Ovary (tissue), 3 donors: ENCODE results near the gene ZBTB8A.
"Not testable (repeated sequence)": the region's sequence is repeated elsewhere in the genome, so short reads cannot be mapped to it uniquely, and the experiment has no call there.

ENCODE experiments used
- POLR2A ChIP-seq: fragments of 450-650 bp; IDR thresholded peaks from one replicate; pipeline ENCODE4 v1.6.1; 2017; ENCODE audit warnings: antibody characterized with exemption, mild to moderate bottlenecking, moderate library complexity
- TF ChIP-seq, protein P1 (sequence below), 3 donors: fragments of 450-650 bp in 2 of 3; fragments of 200-600 bp in 1 of 3; IDR thresholded peaks; one replicate each; pipeline versions ENCODE4 v1.5.1 to v1.8.0; 2016 to 2022; ENCODE audit warnings: antibody characterized with exemption in 3 of 3, mild to moderate bottlenecking in 1 of 3
- donor health status: DM: no; HTN: no; CAD: no.

DNA sequence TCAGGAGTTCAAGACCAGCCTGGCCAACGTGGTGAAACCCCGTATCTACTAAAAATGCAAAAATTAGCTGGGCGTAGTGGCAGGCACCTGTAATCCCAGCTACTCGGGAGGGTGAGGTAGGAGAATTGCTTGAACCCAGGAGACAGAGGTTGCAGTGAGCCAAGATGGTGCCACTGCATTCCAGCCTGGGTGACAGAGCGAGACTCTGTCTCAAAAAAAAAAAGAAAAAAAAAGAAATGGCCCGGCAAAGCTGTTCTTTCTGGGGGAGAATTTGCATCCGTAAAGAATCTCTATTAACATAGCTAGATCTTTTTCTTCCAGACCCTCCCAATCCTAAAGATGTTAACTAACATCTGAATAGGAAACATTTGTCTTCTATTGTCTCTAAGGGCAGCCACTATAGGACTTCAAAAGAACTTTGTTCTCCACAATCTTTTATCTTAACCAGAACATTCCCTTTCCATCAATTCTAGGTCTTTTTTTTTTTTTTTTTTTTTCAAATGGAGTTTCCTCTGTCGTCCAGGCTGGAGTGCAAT is 103.1 kb downstream of the ZBTB8A start:
- TF ChIP-seq, protein P1, sequence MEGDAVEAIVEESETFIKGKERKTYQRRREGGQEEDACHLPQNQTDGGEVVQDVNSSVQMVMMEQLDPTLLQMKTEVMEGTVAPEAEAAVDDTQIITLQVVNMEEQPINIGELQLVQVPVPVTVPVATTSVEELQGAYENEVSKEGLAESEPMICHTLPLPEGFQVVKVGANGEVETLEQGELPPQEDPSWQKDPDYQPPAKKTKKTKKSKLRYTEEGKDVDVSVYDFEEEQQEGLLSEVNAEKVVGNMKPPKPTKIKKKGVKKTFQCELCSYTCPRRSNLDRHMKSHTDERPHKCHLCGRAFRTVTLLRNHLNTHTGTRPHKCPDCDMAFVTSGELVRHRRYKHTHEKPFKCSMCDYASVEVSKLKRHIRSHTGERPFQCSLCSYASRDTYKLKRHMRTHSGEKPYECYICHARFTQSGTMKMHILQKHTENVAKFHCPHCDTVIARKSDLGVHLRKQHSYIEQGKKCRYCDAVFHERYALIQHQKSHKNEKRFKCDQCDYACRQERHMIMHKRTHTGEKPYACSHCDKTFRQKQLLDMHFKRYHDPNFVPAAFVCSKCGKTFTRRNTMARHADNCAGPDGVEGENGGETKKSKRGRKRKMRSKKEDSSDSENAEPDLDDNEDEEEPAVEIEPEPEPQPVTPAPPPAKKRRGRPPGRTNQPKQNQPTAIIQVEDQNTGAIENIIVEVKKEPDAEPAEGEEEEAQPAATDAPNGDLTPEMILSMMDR (IDR thresholded peaks at IDR 0.05): not testable (repeated sequence)
- not testable (repeated sequence) for TF ChIP-seq POLR2A
